GM19025 (cell line): Measurements from ENCODE around the gene ALDH9A1.
"Not testable (repeated sequence)": the region's sequence is repeated elsewhere in the genome, so short reads cannot be mapped to it uniquely, and the experiment has no call there.

Source experiments
- ATAC-seq: cut with Tn5 transposase; IDR thresholded peaks from one replicate; pipeline ENCODE4 v1.9.1; 2021; ENCODE audit warnings: mild to moderate bottlenecking, low read depth, moderate library complexity; ENCODE audit not compliant: unreplicated experiment

ALDH9A1 gene

DNA sequence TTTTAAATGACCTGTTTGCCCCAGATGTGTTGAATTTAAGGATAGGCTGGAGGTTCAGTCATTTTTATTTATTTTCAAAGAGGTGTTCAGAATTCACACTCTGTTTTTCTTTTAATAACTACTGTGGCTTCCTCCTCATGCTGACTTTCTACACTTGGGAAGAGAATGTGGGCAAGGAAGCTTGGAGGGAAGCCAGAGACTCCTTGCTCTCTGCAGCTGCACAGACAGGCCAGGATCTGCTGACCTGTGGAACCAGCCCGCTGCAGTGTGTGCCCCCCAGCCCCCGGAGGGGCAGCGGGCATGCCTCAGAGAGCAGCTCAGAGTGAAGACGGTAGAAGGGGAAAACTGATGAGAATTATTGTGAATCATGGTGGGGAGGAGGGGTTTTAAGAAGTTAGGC is 50.4 kb downstream of the ALDH9A1 start:
- no peak for ATAC-seq

DNA sequence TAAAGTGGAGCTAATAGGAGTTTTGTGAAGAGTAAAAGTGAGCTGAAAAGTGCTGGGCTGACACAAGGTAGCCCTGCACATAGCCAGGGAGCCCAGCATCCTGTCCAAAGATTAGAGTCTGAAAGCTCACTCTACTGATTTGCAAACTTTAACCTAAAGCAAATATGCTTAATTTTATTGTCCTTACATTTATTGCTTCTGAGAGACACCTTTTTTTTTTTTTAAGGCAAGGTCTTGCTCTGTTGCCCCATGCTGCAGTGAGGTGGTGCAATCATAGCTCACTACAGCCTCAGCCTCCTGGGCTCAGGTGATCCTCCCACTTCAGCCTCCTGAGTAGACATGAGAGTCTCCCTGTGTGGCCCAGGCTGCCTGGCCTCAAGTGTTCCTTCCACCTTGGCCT is 50.8 kb downstream of the ALDH9A1 start:
- no peak for ATAC-seq

DNA sequence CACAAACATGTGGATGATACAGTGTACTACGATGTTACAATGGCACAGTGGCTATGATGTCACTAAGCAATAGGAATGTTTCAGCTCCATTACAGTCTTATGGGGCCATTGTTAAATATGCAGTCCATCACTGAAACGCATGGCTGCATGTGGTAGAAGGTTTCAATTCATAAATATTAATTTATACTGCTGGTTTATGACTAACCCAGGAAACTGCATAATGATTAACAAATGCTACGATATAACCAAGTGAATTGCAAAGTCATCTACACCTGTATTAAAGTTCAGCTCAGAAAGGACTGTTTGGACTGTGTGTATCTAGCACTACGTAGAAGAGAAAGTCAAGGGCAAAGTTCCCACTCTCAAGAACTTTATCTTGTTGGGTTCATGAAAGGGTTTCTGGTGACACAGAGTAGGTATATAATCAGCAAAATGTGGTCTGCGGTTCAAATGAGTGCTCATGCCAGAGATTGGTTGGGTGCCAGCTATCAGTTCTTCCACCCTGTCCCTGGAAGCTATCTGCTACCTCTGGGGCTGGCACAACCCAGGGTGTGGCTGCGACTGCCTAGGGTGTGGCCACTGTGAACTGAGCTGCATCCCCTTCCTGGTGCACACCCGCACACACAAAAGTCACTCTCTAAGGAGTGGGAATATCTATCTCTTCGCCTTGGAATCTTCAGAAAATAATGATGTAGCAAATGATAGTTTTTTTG is 52.6 kb downstream of the ALDH9A1 start:
- ATAC-seq = peak; percentile 54

DNA sequence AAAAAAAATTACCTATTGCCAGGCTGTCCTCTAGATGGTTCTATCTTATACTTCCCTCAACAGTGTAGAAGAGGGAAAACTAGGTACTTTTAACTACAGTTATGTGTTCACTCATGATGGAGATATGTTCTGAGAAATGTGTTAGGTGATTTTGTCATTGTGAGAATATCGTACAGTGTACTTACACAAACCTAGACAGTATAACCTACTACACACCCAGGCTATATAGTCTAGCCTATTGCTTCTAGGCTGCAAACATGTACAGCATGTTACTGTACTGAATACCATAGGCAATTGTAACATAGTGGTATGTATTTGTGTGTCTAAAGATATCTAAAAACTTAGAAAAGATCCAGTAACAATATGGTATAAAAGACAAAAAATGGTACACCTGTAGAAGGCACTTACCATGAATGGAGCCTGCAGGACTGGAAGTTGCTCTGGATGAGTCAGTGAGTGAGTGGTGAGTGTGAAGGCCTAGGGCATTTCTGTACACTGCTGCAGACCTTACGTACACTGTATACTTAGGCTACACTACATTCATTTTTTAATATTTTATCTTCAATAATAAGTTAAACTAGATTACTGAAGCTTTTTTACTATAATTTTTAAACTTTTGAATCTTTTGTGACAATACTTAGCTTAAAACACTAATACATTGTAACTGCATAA is 54.2 kb downstream of the ALDH9A1 start:
- ATAC-seq = no peak

DNA sequence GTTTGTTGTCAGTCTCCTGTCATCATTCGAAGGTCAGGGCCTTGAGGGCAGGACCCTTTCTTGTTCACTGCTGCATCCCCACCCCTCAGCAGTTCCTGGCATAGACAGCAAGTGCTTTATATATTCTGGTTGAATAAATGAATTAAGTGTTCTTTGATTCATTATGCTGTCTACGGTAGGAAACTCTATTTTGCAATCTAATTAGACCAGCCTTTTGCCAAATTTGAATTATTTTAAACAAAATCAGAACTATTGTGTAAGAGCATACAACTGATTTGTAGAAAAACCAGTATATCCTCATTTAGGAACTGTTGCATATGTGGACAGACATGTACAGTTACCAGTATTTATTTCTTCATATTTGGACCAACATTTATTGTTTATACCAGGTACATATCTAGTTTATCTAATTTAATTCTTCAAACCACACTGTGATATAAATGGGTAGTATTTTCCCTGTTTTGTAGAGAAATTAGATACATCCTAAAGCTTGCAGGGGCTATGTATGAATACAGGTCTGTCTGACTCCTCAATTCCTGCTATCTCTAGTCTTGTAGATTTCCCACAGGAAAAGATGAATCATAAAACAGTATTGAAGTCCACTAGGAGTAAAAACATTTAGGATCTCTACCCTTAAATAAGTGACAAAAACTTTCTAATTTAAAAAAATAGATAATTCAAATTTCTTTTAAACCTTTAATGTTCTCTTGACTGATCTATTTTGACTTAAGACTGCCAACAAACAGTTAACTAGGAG is 57.0 kb downstream of the ALDH9A1 start:
- no peak for ATAC-seq

DNA sequence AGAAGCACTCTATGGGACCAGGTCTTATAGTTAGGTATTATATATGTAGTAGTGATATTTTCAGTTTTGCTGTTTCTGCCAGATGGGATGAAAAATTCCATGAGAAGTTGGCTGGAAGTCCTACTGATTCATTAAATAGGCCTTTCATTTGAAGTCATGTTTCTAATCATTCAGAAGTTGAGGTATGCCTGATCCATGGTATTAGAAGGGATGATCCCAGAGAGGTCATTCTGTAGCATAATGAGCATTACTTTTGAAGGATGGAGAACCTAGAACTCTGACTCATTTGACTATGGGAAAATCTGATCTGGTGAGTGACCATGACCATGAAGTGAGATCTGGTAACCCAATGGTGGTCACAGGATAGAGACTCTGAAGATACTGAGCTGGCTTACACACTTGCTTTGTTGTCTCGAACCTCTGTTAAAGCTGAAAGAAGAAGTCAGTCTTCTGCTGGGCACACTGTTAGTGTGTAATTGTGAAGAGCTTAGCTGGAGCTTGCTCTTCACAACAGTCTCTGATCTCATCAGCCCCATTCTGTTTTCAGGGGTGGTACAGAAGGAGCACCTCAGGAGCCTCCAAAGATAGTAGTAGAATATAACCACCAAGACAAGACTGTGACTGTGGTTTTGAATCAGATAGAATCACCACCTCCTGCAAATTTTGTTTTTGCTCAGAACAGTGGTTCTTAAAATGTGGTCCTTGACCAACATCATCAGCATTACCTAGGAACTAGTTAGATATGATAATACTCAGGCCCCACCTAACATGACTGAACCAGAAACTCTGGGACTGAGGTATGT is 58.3 kb downstream of the ALDH9A1 start:
- no peak for ATAC-seq

DNA sequence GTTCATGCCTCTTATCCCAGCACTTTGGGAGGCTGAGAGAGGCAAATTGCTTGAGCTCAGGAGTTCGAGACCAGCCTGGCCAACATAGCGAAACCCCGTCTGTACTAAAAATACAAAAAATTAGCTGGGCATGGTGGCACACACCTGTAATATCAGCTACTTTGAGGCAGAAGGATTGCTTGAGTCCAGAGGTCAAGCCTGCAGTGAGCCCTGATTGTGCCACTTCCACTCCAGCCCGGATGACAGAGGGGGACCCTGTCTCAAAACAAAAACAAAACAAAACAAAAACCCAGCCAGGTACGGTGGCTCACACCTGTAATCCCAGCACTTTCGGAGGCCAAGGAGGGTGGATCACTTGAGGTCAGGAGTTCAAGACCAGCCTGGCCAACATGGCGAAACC is 60.2 kb downstream of the ALDH9A1 start:
- not testable (repeated sequence) for ATAC-seq

DNA sequence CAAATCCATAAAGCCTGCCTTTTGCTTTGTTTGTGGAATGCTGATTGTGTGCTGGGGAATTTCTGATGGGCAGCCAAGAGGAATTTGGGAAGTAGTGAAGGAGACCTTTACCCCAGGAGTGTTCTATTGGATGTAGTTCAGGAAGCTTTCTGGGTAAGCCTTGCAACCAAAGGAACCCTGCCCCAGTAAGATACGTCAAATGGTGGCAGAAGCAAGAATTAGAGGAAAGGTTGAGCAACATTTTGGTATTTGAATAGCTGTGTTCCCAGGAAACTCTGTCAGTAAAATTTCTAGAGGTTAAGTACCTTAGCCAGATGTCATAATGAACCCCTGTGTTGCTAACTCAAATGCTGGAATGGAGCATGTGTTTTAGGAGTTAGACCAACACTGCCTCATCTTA is 60.9 kb downstream of the ALDH9A1 start:
- ATAC-seq = no peak

DNA sequence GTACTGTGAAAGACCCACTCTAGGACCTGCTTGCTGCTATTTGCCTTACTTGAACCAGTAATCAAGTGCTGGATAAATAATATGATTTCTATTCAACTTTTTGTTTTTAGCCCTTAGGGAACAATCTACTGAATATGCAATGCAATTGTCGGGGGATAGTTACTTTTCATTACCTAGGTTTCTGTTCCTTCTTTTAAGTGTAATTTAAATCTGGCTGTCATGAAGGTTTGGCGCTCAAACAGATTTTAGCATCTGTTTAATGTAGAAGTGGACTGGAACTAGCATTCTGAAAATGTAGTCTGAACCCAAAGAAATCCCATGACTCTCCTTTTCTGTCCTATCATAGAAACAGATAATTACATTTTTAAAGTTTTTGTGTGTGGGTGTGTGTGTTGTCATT is 62.5 kb downstream of the ALDH9A1 start:
- ATAC-seq = no peak

DNA sequence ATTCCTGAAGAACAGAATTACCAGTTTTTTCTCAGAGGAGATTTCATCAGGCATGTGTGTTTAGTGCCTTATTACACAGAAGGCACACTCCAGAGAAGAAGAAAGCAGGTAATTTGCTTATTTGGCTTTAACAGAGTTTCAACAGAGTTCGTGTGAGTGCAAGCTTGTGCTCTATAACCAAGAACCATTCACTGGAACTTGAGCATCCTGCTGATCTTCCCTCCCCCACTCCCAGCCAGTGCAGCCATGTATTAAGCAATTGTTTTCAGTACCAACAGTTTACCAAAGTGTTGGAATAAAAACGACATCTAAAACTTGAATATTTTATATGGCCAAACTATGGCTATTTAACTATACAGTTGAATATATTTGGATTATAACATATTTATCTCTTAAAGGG is 63.0 kb downstream of the ALDH9A1 start:
- ATAC-seq = no peak

DNA sequence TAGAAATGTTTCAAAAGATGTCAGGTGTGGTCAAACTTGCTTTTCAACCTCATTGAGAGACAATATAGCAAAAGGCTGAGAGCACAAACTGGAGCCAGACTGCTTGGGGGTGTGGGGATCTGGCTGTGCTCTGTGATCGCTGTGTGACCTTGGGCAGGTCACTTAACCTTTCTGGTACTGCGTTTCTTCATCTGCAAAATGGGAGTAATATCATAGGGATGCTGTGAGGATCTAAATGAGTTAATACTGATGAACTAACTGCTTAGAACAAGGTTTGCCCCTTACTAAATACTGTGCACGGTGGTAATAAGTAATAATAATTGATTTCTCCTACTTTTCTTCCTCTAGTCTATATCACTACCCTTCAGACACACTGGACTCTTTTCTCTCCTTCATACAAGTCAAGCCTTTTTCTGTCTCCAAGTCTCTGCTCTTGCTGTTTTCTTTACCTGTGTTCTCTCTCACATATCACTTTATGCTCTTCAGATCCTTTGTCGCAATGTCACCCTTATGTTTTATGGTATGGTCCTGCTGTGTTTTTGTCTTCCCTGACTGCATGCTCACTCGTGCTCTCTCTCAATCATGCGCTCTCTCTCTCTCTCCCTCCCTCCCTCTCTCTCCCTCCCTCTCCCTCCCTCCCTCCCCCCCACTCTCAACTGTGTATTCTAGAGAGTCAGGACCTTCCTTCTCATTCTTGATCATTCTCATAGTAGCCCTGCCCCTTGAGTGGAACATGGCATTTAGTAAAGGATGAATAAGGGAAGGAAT is 64.0 kb downstream of the ALDH9A1 start:
- no peak for ATAC-seq

DNA sequence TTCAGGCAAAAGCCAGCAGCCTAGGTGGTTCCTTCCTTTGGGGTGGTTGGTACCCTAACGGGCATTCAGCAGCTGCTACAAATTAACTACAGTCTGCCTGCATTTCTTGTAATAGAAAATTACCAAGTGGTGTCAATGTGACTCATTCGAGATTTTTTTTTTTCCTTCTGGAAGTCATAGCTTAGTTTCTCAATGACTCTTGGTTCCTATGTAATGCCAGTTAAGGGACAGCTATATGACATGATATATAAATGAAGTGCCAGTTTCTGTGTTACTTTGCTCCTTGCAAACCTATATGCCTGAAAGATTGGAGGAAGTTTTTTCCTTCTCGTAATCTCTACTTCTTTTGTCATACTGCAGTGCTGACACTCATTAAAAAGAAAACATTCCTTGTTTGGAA is 64.7 kb downstream of the ALDH9A1 start:
- ATAC-seq = no peak

DNA sequence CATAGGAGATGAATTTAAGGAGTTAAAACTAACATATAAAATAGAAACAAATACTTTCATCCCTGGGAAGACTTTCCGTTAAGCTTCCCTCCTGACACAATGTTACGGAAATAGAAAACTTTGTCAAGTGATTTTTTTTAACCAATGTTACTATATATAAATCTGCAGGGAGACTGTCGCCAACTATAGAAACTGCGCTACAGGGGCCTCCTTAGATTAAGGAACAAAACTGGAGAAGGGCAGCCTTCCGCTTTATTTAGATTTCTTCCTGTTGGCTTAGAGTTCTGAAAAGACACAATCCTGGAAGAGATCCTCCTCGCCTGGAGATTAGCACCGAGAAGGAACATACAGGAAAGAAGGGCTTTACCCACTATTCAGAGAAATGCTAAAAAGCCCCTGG is 65.9 kb downstream of the ALDH9A1 start:
- ATAC-seq = no peak

DNA sequence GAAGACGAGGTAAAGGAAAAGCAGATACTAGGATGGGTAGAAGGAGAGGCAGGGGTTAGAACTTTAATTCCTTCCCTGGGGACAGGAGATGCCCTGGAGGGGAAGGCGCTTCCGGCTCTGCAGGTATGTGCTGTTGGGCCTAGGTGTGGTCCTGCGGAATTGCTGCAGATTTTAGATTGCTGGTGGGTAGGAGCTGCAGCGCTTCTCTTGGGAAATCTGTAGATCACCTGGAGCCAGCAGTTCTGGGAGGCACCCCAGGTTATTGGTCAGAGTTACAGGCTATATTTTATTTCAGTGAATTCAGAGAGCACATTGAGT is 66.3 kb downstream of the ALDH9A1 start:
- ATAC-seq = no peak

DNA sequence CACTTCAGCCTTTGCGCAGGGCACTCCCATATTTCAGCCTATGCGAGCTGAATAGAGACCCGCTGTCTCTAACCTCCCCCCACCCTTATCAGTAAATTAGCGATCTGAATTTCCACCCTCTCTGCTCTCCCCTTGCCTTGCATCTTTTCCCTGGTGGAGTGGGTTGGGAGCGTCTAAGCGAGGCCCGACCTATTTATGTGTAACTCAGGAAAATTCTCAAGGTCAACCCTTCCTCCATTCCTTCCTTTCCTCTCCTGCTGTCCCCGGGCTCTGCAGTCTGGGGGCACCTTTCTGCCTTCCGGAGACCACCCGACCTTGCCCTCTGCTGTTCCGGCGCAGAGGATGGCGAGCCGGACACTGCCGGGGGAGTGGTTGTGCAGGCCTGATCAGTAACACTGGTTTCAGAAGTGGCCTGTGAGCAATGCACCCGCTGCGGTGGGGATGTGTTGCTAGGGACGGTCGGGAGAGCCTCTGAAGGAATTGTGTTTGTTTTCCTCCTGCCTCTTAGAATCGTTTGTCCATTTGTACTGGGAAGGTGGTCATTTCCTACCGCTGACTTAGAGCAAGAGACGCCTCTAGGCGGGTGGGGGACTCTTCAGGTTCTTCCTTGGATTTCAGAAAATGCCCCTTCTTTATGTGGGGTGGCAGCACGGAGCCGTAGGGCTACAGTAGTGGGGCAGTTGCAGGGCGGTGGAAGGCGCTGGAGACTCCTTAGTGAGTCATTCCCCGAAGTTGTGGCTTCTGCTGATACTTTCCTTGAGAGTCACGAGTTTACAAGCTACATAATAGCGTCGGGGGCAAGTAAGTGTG is 66.8 kb downstream of the ALDH9A1 start:
- ATAC-seq = peak; percentile 26

DNA sequence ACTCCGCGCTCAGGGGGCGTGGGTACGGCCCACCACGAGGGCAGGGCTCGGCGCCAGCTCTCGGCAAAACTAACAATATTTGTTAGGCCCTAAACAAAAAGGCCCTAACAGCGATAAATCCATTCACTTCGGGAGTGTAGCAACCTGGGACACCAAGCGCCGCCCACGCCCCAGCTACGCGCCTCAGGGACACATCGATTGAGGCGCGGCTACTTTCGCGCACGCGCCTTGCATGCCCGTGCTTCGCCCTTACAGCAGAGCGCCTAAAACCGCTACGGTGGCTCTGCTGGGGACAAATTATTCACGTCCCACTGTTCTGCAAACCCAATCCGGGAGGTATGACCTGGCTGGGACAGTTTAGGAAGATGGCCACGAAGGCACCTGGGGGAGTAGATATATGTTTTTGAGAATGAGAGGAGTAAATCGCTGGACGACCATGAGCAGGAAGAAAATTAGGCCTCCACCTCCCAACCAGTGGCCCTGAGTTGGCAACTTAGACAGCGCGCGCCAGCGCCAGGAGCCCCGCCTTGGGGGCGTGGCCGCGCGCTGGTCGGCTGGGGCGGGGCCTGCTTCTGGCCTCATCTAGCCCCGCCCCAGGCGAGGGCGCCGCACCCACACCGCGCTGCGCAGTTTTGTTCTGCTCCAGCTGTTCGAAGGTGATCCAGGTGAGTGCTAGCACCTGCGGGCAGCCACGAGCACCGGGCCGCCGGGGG is 67.6 kb downstream of the ALDH9A1 start, which contains the start of gene MGST3:
MGST3 (plus strand) TSS at position 606 of the 713 bp plus-strand sequence. CDS start 18,614 bp downstream, outside the sequence.
- peak; percentile 84 for ATAC-seq

DNA sequence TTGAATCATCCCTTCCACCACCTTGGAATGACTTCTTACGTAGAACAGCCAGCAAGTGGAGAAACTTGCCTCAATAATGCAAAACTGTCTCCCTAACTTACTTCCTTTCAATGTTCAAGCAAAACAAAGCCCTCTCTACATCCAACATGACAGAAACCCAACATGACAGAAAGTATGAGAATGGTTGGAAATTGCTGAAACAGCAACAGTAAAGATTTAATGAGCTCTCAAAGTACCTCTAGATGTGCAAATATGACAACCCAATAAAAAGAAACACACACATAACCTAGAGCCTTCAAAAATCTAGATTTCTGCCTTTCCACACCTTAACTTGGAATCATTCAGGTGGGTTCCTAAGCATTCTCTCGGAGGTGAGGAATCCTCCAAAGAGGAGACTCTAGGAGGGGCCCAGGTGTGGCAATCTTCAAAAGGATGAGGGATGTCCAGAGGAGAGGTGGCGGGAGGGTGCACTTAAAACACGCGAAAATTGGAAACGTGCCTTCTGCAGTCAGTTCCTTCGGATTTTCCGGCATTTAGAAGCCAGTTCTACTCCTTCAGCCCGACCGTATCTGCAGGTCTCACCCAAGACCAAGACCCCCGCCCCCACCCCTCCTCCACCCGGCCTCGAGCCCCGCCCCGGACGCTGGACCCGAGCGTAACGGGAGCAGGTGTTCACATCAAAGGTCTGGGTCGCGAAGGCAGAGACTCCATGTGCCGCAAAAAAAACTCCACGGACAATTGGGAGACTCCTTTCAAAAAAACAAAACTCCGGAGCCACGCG is 68.3 kb downstream of the ALDH9A1 start:
- peak; percentile 0 for ATAC-seq

DNA sequence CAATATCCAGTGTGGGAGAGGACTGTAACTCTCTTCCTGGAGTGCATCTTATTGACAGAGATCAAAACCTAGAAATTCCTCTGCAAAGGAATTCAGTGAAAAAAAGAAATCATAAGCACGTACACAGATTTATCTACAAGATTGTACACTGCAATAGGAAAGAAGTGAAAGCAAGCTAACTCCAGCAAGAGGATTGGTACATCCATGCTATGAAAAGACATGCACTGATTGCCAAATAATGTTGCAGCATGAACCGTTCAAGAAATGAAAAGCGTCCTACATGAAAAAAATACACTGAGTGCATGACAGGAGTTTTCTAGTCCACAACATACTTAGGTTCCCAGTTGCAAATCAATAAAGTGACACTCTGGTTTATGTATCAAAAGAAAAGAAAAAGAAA is 69.2 kb downstream of the ALDH9A1 start:
- ATAC-seq = no peak
